Esophagus muscularis mucosa (tissue), 4 donors: ENCODE results near the gene OTUD7B. TPM values are rescaled to one million over a fixed set of nuclear protein-coding genes. Genes with fewer than 3 reads are reported as not detected.
A peak's percentile ranks its signal among the peaks of the same experiment; 100 is the strongest.

Experiments
- DNase-seq: peaks from one replicate; pipeline ENCODE4 v3.0.0-alpha.2; 2017; ENCODE audit errors: extremely low spot score
- H3K27ac ChIP-seq, 4 donors: fragments of 200-600 bp; sonication (generic); replicated peaks in 1 of 4; 1 replicate in 3 of 4; 2 replicates in 1 of 4; pipeline ENCODE4 v1.5.1; 2016 to 2019; ENCODE audit warnings: mild to moderate bottlenecking in 1 of 4
- H3K27me3 ChIP-seq, 4 donors: fragments of 200-600 bp; sonication (generic); one replicate each; pipeline versions ENCODE4 v1.5.1 to v1.6.0; 2016 to 2019
- H3K36me3 ChIP-seq, 4 donors: fragments of 200-600 bp; sonication (generic); one replicate each; pipeline ENCODE4 v1.5.1; 2016 to 2019
- H3K4me1 ChIP-seq, 4 donors: fragments of 200-600 bp; sonication (generic); one replicate each; pipeline ENCODE4 v1.5.1; 2016 to 2019
- H3K4me3 ChIP-seq, 4 donors: fragments of 200-600 bp; sonication (generic); 1 replicate in 2 of 4; 2 replicates in 2 of 4; pipeline ENCODE4 v1.5.1; 2016 to 2019; ENCODE audit warnings: mild to moderate bottlenecking in 4 of 4, moderate library complexity in 1 of 4
- H3K9me3 ChIP-seq, 4 donors: fragments of 200-600 bp; sonication (generic); 1 replicate in 3 of 4; 2 replicates in 1 of 4; pipeline ENCODE4 v1.5.1; 2016 to 2019
- CTCF ChIP-seq, 3 experiments: fragments of 200-600 bp in 2 of 3; fragments of 450-650 bp in 1 of 3; sonication (generic) in 2 of 3; IDR thresholded peaks; one replicate each; pipeline ENCODE4 v1.5.1; 2017 to 2019; ENCODE audit warnings: antibody characterized with exemption in 3 of 3, mild to moderate bottlenecking in 2 of 3, moderate library complexity in 1 of 3
- EP300 ChIP-seq: sonication (generic); formaldehyde crosslinking; IDR thresholded peaks from one replicate; pipeline ENCODE4 v1.6.1; 2017; ENCODE audit warnings: antibody characterized with exemption
- POLR2A ChIP-seq: fragments of 450-650 bp; IDR thresholded peaks from one replicate; pipeline ENCODE4 v1.6.1; 2017; ENCODE audit warnings: antibody characterized with exemption, moderate library complexity, mild to moderate bottlenecking, low read depth
- POLR2AphosphoS5 ChIP-seq, 2 donors: sonication (generic); formaldehyde crosslinking; IDR thresholded peaks; one replicate each; pipeline ENCODE4 v1.6.1; 2017; ENCODE audit warnings: antibody characterized with exemption in 2 of 2
- WGBS: methylation state at CpG from one replicate; pipeline ENCODE4 v1.1.5; 2018; 5-methylcytosine and 5-hydroxymethylcytosine counted together
- intact Hi-C: fragments of 100-400 bp; cut with DNase I; formaldehyde crosslinking; loops from one replicate; pipeline ENCODE4 v1.15.1; 2023
- total RNA-seq, 4 donors: library from RNA; depleted of rRNA; stranded (reverse); fragments of >200 nt; gene quantifications; one replicate each; pipeline versions ENCODE4 v1.1.0 to v1.2.1, GENCODE V29; 2016

OTUD7B gene
- total RNA-seq, 4 donors from 2014 or later: 23.7 to 41.1 (median 30.4) TPM

DNA sequence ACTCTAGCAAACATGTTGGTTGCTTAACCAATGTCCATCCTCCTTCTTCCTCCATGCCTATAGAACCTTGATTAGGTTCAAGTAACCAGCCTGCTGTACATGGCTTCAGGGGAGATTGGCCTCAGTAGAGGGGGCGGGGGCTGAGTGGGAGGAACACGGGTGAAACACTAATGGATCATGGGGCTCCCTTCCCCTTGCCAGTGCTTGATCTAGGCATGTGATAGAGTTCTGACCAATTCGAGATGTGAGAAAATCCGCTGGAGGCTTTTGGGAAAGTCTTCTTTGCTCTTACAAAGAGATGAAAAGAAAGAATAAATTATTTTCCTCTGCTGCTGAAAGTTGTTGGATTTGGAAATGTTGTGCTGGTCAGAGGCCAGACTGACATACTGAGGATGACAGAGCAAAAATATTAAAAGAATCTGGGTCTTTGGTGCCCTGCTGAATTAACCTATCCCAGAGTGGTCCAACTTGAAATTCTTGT, 5.2 kb upstream of the OTUD7B start:
- no peak overlapping the region for H3K4me3 ChIP-seq
- H3K4me1 ChIP-seq: peaks cover 0 to 7% (median 7%) of the 10 kb centered on the region in 4 donors
- no peaks in the 10 kb centered on the region for H3K36me3 ChIP-seq
- H3K27me3 ChIP-seq: no peaks in the 10 kb centered on the region
- TF ChIP-seq EP300 (no peak), CTCF (IDR thresholded peaks at IDR 0.05) (no peak), POLR2A (no peak), POLR2AphosphoS5 (IDR thresholded peaks at IDR 0.05) (no peak)
- WGBS: 87% methylated on average over 4 of the region's 4 CpGs
- no peak for DNase-seq
- no peak overlapping the region for H3K27ac ChIP-seq
- intact Hi-C loops: no loop called here
- H3K9me3 ChIP-seq: no peaks in the 10 kb centered on the region

GRCh38 chr1:150012611-150013010, 2.1 kb upstream of the OTUD7B start:
- intact Hi-C loops: loop anchor here (5.0 kb wide), 1 partner anchor 50 kb away; no protein-coding TSS in a partner anchor
- Histone ChIP-seq H3K4me1 (peaks cover 18 to 24% (median 24%) of the 10 kb centered on the region in 4 donors), H3K4me3 (no peak overlapping the region), H3K27ac (peak overlapping the region in 1 of 4 donors; percentile 22), H3K9me3 (no peaks in the 10 kb centered on the region), H3K27me3 (no peaks in the 10 kb centered on the region), H3K36me3 (no peaks in the 10 kb centered on the region)
- TF ChIP-seq POLR2AphosphoS5 (IDR thresholded peaks at IDR 0.05): no peak
- no peak for TF ChIP-seq EP300
- TF ChIP-seq CTCF (IDR thresholded peaks at IDR 0.05): no peak
- no peak for TF ChIP-seq POLR2A
- no peak for DNase-seq
- WGBS: 90% methylated on average over 1 of the region's 1 CpG

DNA sequence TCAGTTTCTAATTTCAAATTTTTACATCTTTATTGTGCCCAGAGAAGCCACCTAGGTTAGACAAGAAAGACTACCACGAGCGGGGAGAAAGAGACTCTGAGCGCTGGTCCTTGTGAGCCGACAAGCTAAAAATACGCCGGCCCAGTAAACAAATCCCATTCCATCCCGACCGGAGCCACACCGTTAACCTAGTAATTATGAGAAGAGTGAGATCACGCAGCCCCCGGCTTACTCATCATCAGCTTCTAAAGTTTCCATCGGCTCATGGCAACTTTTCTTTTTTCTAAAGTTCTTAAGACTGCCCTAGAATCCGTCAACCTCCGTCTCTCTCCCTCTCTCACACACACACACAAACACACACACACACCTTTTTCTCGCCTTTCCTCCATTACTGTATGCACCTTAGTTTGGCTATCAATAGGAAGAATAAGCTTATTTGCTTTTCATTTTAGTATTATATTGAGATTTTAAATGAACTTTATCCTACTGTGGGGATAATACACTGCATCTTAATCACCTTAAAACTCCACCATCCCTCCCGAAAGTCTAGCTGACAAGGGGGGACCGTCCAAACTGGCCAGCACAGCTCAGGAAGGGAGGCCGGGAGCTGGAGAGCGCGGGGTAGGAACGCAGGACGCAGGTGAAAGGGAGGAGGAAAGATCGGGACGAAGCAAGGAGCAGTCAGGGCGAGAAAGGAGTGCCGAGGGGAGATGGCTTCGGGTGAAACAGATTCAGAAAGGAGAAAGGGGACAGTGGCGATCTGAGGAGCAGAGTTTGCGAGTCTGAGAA, 728 bp downstream of the OTUD7B start:
- TF ChIP-seq CTCF (IDR thresholded peaks at IDR 0.05): no peak
- TF ChIP-seq EP300: no peak
- peak; percentile 42 to 58 for TF ChIP-seq POLR2AphosphoS5 (IDR thresholded peaks at IDR 0.05)
- H3K27me3 ChIP-seq: no peaks in the 10 kb centered on the region
- peak overlapping the region; percentile 86 to 98 (median 96) for H3K27ac ChIP-seq
- peaks cover 0 to 11% (median 5%) of the 10 kb centered on the region in 4 donors for H3K36me3 ChIP-seq
- under 1% methylated on average over 29 of the region's 29 CpGs for WGBS
- H3K4me3 ChIP-seq: peak overlapping the region; percentile 64 to 99 (median 88)
- DNase-seq: no peak
- H3K4me1 ChIP-seq: peaks cover 39 to 50% (median 47%) of the 10 kb centered on the region in 4 donors
- intact Hi-C loops: loop anchor here (5.0 kb wide), 1 partner anchor 53 kb away; no protein-coding TSS in a partner anchor
- no peaks in the 10 kb centered on the region for H3K9me3 ChIP-seq

GRCh38 chr1:150008699-150009098, 1.8 kb downstream of the OTUD7B start:
- Histone ChIP-seq H3K9me3 (no peaks in the 10 kb centered on the region), H3K27ac (peak overlapping the region; percentile 86 to 98 (median 96)), H3K4me3 (peak overlapping the region; percentile 64 to 99 (median 88)), H3K36me3 (peaks cover 0 to 15% (median 6%) of the 10 kb centered on the region in 4 donors), H3K4me1 (peaks cover 39 to 61% (median 54%) of the 10 kb centered on the region in 4 donors), H3K27me3 (no peaks in the 10 kb centered on the region)
- no peak for DNase-seq
- whole genome bisulfite sequencing: 44% methylated on average over 6 of the region's 6 CpGs
- intact Hi-C loops: no loop called here
- TF ChIP-seq CTCF (IDR thresholded peaks at IDR 0.05) (no peak), POLR2AphosphoS5 (IDR thresholded peaks at IDR 0.05) (no peak), EP300 (no peak), POLR2A (no peak)
